B cell (primary cell): ENCODE results near the gene CKAP5. TPM values are rescaled to one million over a fixed set of nuclear protein-coding genes. Genes with fewer than 3 reads are reported as not detected.

Source experiments
- ATAC-seq: fragments of 200-7000 bp; cut with Tn5 transposase; one replicate; pipeline ENCODE4 v1.10.0; 2021; ENCODE audit warnings: low read depth, mild to moderate bottlenecking, moderate number of reproducible peaks, moderate library complexity
- CTCF ChIA-PET: fragments of 350-600 bp; sonication (Branson Sonifier 250); formaldehyde crosslinking; loops from one replicate; lab custom pipeline; 2021; ENCODE audit warnings: antibody characterized with exemption, inconsistent platforms; lab: Charles Lee
- POLR2A ChIA-PET: fragments of 350-600 bp; sonication (Branson Sonifier 250); formaldehyde crosslinking; loops from one replicate; lab custom pipeline; 2021; ENCODE audit warnings: antibody characterized with exemption; lab: Charles Lee
- DNase-seq: peaks from one replicate; pipeline ENCODE4 v3.0.0; 2013
- H2AFZ ChIP-seq: 2 replicates; pipeline ENCODE4 v1.6.1; 2012; ENCODE audit warnings: mild to moderate bottlenecking, low read depth, low read length; ENCODE audit not compliant: insufficient read depth, poor library complexity, severe bottlenecking
- H3K27ac ChIP-seq, 2 donors: 1 replicate in 1 of 2; 2 replicates in 1 of 2; pipeline ENCODE4 v1.5.1; 2012 to 2013; ENCODE audit warnings: low read length in 2 of 2, mild to moderate bottlenecking in 2 of 2, moderate library complexity in 1 of 2
- H3K27me3 ChIP-seq, 4 experiments: fragments of 200-600 bp in 1 of 4; sonication (generic) in 1 of 4; replicated peaks in 1 of 4; 1 replicate in 2 of 4; 2 replicates in 2 of 4; pipeline versions ENCODE4 v1.6.1 to v1.7.0; 2013 to 2016; ENCODE audit warnings: low read length in 3 of 4, mild to moderate bottlenecking in 2 of 4, mixed read lengths in 1 of 4, moderate library complexity in 1 of 4; ENCODE audit not compliant: insufficient read depth in 4 of 4, control insufficient read depth in 3 of 4; ENCODE audit errors: control extremely low read depth in 1 of 4
- H3K36me3 ChIP-seq, 2 experiments: replicated peaks in 1 of 2; 1 replicate in 1 of 2; 2 replicates in 1 of 2; pipeline versions ENCODE4 v1.6.1 to v1.7.1; 2013; ENCODE audit warnings: low read length in 1 of 2; ENCODE audit not compliant: insufficient read depth in 2 of 2, control insufficient read depth in 1 of 2; ENCODE audit errors: control extremely low read depth in 1 of 2, extremely low read depth in 1 of 2
- H3K4me1 ChIP-seq, 2 donors: fragments of 200-600 bp in 1 of 2; sonication (generic) in 1 of 2; 1 replicate in 1 of 2; 2 replicates in 1 of 2; pipeline versions ENCODE4 v1.5.1 to v1.6.1; 2013 to 2017; ENCODE audit warnings: low read length in 2 of 2; ENCODE audit not compliant: control insufficient read depth in 2 of 2, insufficient read depth in 2 of 2
- H3K4me2 ChIP-seq: replicated peaks from 2 replicates; pipeline ENCODE3; 2012; ENCODE audit warnings: mild to moderate bottlenecking, low read depth, low read length; ENCODE audit not compliant: poor library complexity, severe bottlenecking
- H3K4me3 ChIP-seq, 5 experiments: fragments of 200-600 bp in 1 of 5; sonication (generic) in 1 of 5; 1 replicate in 3 of 5; 2 replicates in 2 of 5; pipeline versions ENCODE4 v1.5.1 to v1.7.0; 2011 to 2016; ENCODE audit warnings: low read length in 4 of 5, mild to moderate bottlenecking in 4 of 5, low read depth in 2 of 5, control low read depth in 1 of 5, moderate library complexity in 1 of 5; ENCODE audit not compliant: insufficient read depth in 1 of 5; ENCODE audit errors: control extremely low read depth in 1 of 5, extremely low read depth in 1 of 5
- H3K79me2 ChIP-seq: fragments of 200-600 bp; sonication (generic); one replicate; pipeline ENCODE4 v1.6.0; 2016; ENCODE audit warnings: low read length; ENCODE audit not compliant: control insufficient read depth, insufficient read depth
- H3K9ac ChIP-seq: fragments of 200-600 bp; sonication (generic); 2 replicates; pipeline ENCODE4 v1.6.1; 2017; ENCODE audit warnings: mild to moderate bottlenecking, low read length, moderate library complexity
- H3K9me3 ChIP-seq, 3 donors: one replicate each; pipeline versions ENCODE4 v1.6.1 to v1.7.1; 2013; ENCODE audit warnings: low read length in 2 of 3; ENCODE audit not compliant: control insufficient read depth in 2 of 3, insufficient read depth in 1 of 3; ENCODE audit errors: control extremely low read depth in 1 of 3
- H4K20me1 ChIP-seq: 2 replicates; pipeline ENCODE4 v1.6.0; 2012; ENCODE audit warnings: mild to moderate bottlenecking, low read length; ENCODE audit not compliant: insufficient read depth, control insufficient read depth, poor library complexity, severe bottlenecking
- H3K27ac Mint-ChIP-seq: one replicate; pipeline ENCODE4 v1.8.0; 2021; ENCODE audit warnings: mixed read lengths
- H3K27me3 Mint-ChIP-seq: one replicate; pipeline ENCODE4 v1.8.0; 2021; ENCODE audit warnings: mixed read lengths
- H3K4me1 Mint-ChIP-seq: one replicate; pipeline ENCODE4 v1.8.0; 2021; ENCODE audit warnings: mixed read lengths
- H3K4me3 Mint-ChIP-seq: one replicate; pipeline ENCODE4 v1.8.0; 2021; ENCODE audit warnings: mixed read lengths
- H3K9me3 Mint-ChIP-seq: one replicate; pipeline ENCODE4 v1.8.0; 2022; ENCODE audit warnings: mixed read lengths; ENCODE audit not compliant: insufficient read depth
- EZH2 ChIP-seq: IDR thresholded peaks from 2 replicates; pipeline ENCODE4 v1.6.1; 2012; ENCODE audit warnings: borderline replicate concordance, low read depth, mild to moderate bottlenecking, moderate library complexity, low read length; ENCODE audit not compliant: insufficient read depth, poor library complexity, severe bottlenecking
- WGBS: methylation state at CpG from one replicate; pipeline ENCODE4 v1.1.5; 2013; ENCODE audit warnings: missing lambda C conversion rate; ENCODE audit not compliant: insufficient coverage; 5-methylcytosine and 5-hydroxymethylcytosine counted together
- intact Hi-C: fragments of 100-400 bp; cut with micrococcal nuclease; formaldehyde crosslinking; loops from one replicate; pipeline ENCODE4 v1.10.0; 2022
- polyA plus RNA-seq: library from polyadenylated mRNA; depleted of rRNA; stranded (reverse); fragments of >200 nt; gene quantifications from 2 replicates; pipeline ENCODE4 v1.2.3, GENCODE V29; 2012
- total RNA-seq, 2 donors: library from RNA; stranded (reverse); fragments of 120-200 nt in 1 of 2; gene quantifications; 1 replicate in 1 of 2; 2 replicates in 1 of 2; pipeline versions ENCODE4 v1.2.3 to v1.2.4, GENCODE V29; 2013 to 2022
- TF ChIP-seq, protein P1 (sequence below): fragments of 200-600 bp; IDR thresholded peaks from one replicate; pipeline ENCODE4 v1.8.0; 2022; ENCODE audit warnings: antibody characterized with exemption, mild to moderate bottlenecking

CKAP5 gene
- total and polyA plus RNA-seq, 2 donors (not counting 1 experiment from before 2014, with no cell fraction given): 7.3 to 54.3 TPM

DNA sequence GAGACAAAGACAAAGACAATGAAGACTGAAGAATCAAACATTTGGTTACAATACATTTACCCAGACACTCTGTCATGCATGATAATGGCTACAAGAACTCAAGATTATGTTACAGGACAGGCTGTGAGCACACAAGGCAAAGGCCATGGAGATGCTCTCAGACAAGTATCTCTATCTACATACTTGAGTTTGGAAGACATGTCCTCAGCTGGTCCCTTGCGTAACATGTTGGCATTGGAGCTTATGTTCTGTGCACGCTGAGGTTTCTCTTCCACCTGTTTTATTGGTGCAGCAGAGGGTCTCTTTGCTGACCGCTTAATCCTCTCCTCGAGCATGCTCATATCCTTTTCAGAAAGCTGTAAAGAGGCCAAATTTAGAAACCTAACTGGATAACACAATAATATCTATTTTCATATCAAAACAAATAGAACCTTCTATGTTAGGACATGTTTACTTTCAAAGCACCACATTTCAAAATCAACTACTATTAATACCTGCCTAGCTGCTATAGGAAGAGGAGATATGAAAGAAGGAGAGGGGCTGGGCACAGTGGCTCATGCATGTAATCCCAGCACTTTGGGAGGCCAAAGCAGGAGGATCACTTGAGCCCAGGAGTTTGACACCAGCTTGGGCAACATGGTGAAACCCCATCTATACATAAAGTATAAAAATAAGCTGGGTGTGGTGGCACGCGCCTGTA, 85.5 kb downstream of the CKAP5 start:
- no peak overlapping the region for H3K9ac ChIP-seq
- H3K9me3 Mint-ChIP-seq: no peaks in the 10 kb centered on the region
- H4K20me1 ChIP-seq: no peaks in the 10 kb centered on the region
- ATAC-seq (no peak), DNase-seq (no peak)
- intact Hi-C loops: no loop called here
- no peak overlapping the region for H3K27ac Mint-ChIP-seq
- H3K27me3 ChIP-seq: no peaks in the 10 kb centered on the region
- H3K4me3 Mint-ChIP-seq: no peak overlapping the region
- no peak for TF ChIP-seq EZH2
- TF ChIP-seq, protein P1, sequence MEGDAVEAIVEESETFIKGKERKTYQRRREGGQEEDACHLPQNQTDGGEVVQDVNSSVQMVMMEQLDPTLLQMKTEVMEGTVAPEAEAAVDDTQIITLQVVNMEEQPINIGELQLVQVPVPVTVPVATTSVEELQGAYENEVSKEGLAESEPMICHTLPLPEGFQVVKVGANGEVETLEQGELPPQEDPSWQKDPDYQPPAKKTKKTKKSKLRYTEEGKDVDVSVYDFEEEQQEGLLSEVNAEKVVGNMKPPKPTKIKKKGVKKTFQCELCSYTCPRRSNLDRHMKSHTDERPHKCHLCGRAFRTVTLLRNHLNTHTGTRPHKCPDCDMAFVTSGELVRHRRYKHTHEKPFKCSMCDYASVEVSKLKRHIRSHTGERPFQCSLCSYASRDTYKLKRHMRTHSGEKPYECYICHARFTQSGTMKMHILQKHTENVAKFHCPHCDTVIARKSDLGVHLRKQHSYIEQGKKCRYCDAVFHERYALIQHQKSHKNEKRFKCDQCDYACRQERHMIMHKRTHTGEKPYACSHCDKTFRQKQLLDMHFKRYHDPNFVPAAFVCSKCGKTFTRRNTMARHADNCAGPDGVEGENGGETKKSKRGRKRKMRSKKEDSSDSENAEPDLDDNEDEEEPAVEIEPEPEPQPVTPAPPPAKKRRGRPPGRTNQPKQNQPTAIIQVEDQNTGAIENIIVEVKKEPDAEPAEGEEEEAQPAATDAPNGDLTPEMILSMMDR: no peak
- WGBS: 94% methylated on average over 2 of the region's 6 CpGs
- ChIA-PET POLR2A (no interaction called here), CTCF (no interaction called here)
- no peaks in the 10 kb centered on the region for H3K79me2 ChIP-seq
- H3K27ac ChIP-seq: no peak overlapping the region
- H3K4me3 ChIP-seq: no peak overlapping the region
- H2AFZ ChIP-seq: no peak overlapping the region
- H3K4me2 ChIP-seq: no peak overlapping the region
- no peaks in the 10 kb centered on the region for H3K4me1 Mint-ChIP-seq
- H3K27me3 Mint-ChIP-seq: no peaks in the 10 kb centered on the region
- no peaks in the 10 kb centered on the region for H3K9me3 ChIP-seq
- H3K36me3 ChIP-seq: peaks cover 28 to 69% of the 10 kb centered on the region in 2 experiments
- no peaks in the 10 kb centered on the region for H3K4me1 ChIP-seq

DNA sequence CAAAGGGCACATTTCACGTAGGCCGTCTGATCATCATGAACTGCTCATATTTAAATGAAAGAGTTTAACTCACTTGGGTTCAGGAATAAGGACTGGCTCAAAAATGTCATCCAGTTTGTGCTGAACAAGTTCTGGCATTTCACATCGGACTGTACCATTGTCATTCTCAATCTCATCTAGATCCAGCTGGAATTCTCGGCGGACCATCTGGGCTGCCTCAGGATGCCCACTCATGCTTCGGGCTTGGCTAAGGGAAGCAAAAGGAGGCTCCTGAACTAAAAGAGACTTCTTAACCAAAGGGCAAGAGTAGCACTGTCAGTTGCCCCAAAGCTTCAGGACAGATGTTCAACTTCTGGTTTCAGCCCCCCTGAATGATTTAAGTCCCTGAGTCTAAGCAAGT, 86.9 kb downstream of the CKAP5 start:
- no peaks in the 10 kb centered on the region for H3K9me3 Mint-ChIP-seq
- no peak for ATAC-seq
- Histone ChIP-seq H2AFZ (no peak overlapping the region), H3K4me3 (no peak overlapping the region), H3K36me3 (peaks cover 33 to 77% of the 10 kb centered on the region in 2 experiments), H3K9ac (no peak overlapping the region), H3K4me1 (no peaks in the 10 kb centered on the region), H3K9me3 (no peaks in the 10 kb centered on the region), H3K27me3 (no peaks in the 10 kb centered on the region), H4K20me1 (no peaks in the 10 kb centered on the region), H3K4me2 (no peak overlapping the region), H3K27ac (no peak overlapping the region), H3K79me2 (no peaks in the 10 kb centered on the region)
- ChIA-PET POLR2A (no interaction called here), CTCF (no interaction called here)
- TF ChIP-seq, protein P1: no peak
- no peak for TF ChIP-seq EZH2
- H3K4me3 Mint-ChIP-seq: no peak overlapping the region
- no peaks in the 10 kb centered on the region for H3K4me1 Mint-ChIP-seq
- no peaks in the 10 kb centered on the region for H3K27me3 Mint-ChIP-seq
- no peak overlapping the region for H3K27ac Mint-ChIP-seq
- 95% methylated on average over 6 of the region's 6 CpGs for WGBS
- intact Hi-C loops: no loop called here
- DNase-seq: no peak
